Fibroblast of lung (primary cell): ENCODE measurements around the gene NF2. TPM values are rescaled to one million over a fixed set of nuclear protein-coding genes. Genes with fewer than 3 reads are reported as not detected.

ENCODE experiments used
- DNase-seq, 2 donors: peaks; one replicate each; pipeline versions ENCODE4 v3.0.0 to v3.0.0-alpha.2; 2010; ENCODE audit warnings: low read depth in 2 of 2
- H2AFZ ChIP-seq: 2 replicates; pipeline ENCODE4 v1.5.1; 2012; ENCODE audit warnings: low read length, control low read depth, inconsistent platforms
- H3K27ac ChIP-seq: 2 replicates; pipeline ENCODE4 v1.5.1; 2011; ENCODE audit warnings: low read length, control low read depth; ENCODE audit not compliant: insufficient read depth
- H3K27me3 ChIP-seq: 2 replicates; pipeline ENCODE4 v1.5.1; 2011; ENCODE audit warnings: mild to moderate bottlenecking, low read length; ENCODE audit not compliant: control insufficient read depth, insufficient read depth
- H3K36me3 ChIP-seq: 2 replicates; pipeline ENCODE4 v1.5.1; 2011; ENCODE audit warnings: low read length; ENCODE audit not compliant: control insufficient read depth, insufficient read depth
- H3K4me1 ChIP-seq: 2 replicates; pipeline ENCODE4 v1.5.1; 2011; ENCODE audit warnings: low read length; ENCODE audit not compliant: control insufficient read depth, insufficient read depth; ENCODE audit errors: extremely low read depth
- H3K4me2 ChIP-seq: 2 replicates; pipeline ENCODE4 v1.5.1; 2011; ENCODE audit warnings: low read length, control low read depth; ENCODE audit not compliant: insufficient read depth; ENCODE audit errors: extremely low read depth
- H3K4me3 ChIP-seq, 4 experiments: fragments of 200-600 bp in 1 of 4; sonication (generic) in 1 of 4; replicated peaks in 1 of 4; 2 replicates each; pipeline ENCODE4 v1.5.1; 2011 to 2016; ENCODE audit warnings: low read length in 4 of 4, low read depth in 3 of 4, mild to moderate bottlenecking in 3 of 4, control low read depth in 2 of 4, inconsistent platforms in 1 of 4, mixed read lengths in 1 of 4; ENCODE audit not compliant: insufficient read depth in 1 of 4; ENCODE audit errors: control extremely low read depth in 1 of 4
- H3K79me2 ChIP-seq: 2 replicates; pipeline ENCODE4 v1.5.1; 2012; ENCODE audit warnings: mild to moderate bottlenecking, low read length, inconsistent platforms; ENCODE audit not compliant: control insufficient read depth, insufficient read depth
- H3K9ac ChIP-seq: 2 replicates; pipeline ENCODE4 v1.5.1; 2011; ENCODE audit warnings: mild to moderate bottlenecking, low read length, control low read depth; ENCODE audit not compliant: insufficient read depth
- H3K9me3 ChIP-seq: 2 replicates; pipeline ENCODE4 v1.5.1; 2012; ENCODE audit warnings: low read depth, low read length; ENCODE audit not compliant: control insufficient read depth, insufficient read depth
- H4K20me1 ChIP-seq: 2 replicates; pipeline ENCODE4 v1.5.1; 2011; ENCODE audit warnings: low read length; ENCODE audit not compliant: control insufficient read depth, insufficient read depth; ENCODE audit errors: extremely low read depth
- CTCF ChIP-seq, 2 donors: IDR thresholded peaks in 1 of 2; conservative IDR thresholded peaks in 1 of 2; 1 replicate in 1 of 2; 2 replicates in 1 of 2; pipeline ENCODE4 v1.5.1; 2011 to 2012; ENCODE audit warnings: low read length in 2 of 2, control low read depth in 1 of 2, inconsistent platforms in 1 of 2, low read depth in 1 of 2, mild to moderate bottlenecking in 1 of 2
- EZH2 ChIP-seq: IDR thresholded peaks from 2 replicates; pipeline ENCODE4 v1.5.1; 2012; ENCODE audit warnings: low read length, control low read depth, mild to moderate bottlenecking; ENCODE audit errors: missing control alignments
- polyA plus RNA-seq, 2 donors: library from polyadenylated mRNA; depleted of rRNA in 1 of 2; stranded (reverse) in 1 of 2; unstranded in 1 of 2; fragments of >200 nt; gene quantifications; 2 replicates each; pipeline ENCODE4 v1.2.1, GENCODE V29; 2011 to 2012; ENCODE audit warnings: missing spikeins in 1 of 2
- total RNA-seq: library from RNA; depleted of rRNA; stranded (reverse); fragments of >200 nt; gene quantifications from 2 replicates; pipeline ENCODE4 v1.2.1, GENCODE V29; 2014

Gene NF2
- total and polyA plus RNA-seq, 2 donors (not counting 1 experiment from before 2014, with no cell fraction given): 55.5 to 80.9 TPM

GRCh38 chr22:29697853-29698598, 94.6 kb downstream of the NF2 start:
- Histone ChIP-seq H4K20me1 (no peaks in the 10 kb centered on the region), H3K4me3 (no peak overlapping the region), H2AFZ (no peak overlapping the region), H3K27ac (no peak overlapping the region), H3K4me2 (no peak overlapping the region), H3K9me3 (no peaks in the 10 kb centered on the region), H3K79me2 (no peaks in the 10 kb centered on the region), H3K4me1 (peaks cover 5% of the 10 kb centered on the region), H3K9ac (no peak overlapping the region), H3K36me3 (peaks cover 8% of the 10 kb centered on the region), H3K27me3 (no peaks in the 10 kb centered on the region)
- DNase-seq: no peak
- TF ChIP-seq CTCF (conservative IDR thresholded peaks at IDR 0.05 in 1 of 2, IDR thresholded peaks at IDR 0.05 in 1 of 2; ENCODE audit: low read depth in 1 of 2, low read length in 2 of 2) (no peak), EZH2 (no peak)

GRCh38 chr22:29700206-29700899, 96.9 kb downstream of the NF2 start:
- Histone ChIP-seq H3K4me3 (no peak overlapping the region), H3K4me1 (peaks cover 5% of the 10 kb centered on the region), H3K27ac (no peak overlapping the region), H3K9me3 (no peaks in the 10 kb centered on the region), H3K9ac (no peak overlapping the region), H3K36me3 (peaks cover 7% of the 10 kb centered on the region), H3K79me2 (no peaks in the 10 kb centered on the region), H2AFZ (no peak overlapping the region), H3K27me3 (no peaks in the 10 kb centered on the region), H4K20me1 (no peaks in the 10 kb centered on the region), H3K4me2 (peak overlapping the region; percentile 32)
- TF ChIP-seq CTCF (conservative IDR thresholded peaks at IDR 0.05 in 1 of 2, IDR thresholded peaks at IDR 0.05 in 1 of 2; ENCODE audit: low read depth in 1 of 2, low read length in 2 of 2) (no peak), EZH2 (no peak)
- peak in 1 of 2 donors; percentile 65 for DNase-seq

- no peak overlapping the region for H3K9ac ChIP-seq
- H4K20me1 ChIP-seq: no peaks in the 10 kb centered on the region
- no peak overlapping the region for H2AFZ ChIP-seq
- TF ChIP-seq CTCF (conservative IDR thresholded peaks at IDR 0.05 in 1 of 2, IDR thresholded peaks at IDR 0.05 in 1 of 2; ENCODE audit: low read depth in 1 of 2, low read length in 2 of 2): no peak
- no peak for TF ChIP-seq EZH2
- no peak for DNase-seq
- H3K79me2 ChIP-seq: no peaks in the 10 kb centered on the region
- peaks cover 5% of the 10 kb centered on the region for H3K4me1 ChIP-seq
- H3K36me3 ChIP-seq: peaks cover 4% of the 10 kb centered on the region
- H3K27me3 ChIP-seq: no peaks in the 10 kb centered on the region
- no peak overlapping the region for H3K27ac ChIP-seq
- no peaks in the 10 kb centered on the region for H3K9me3 ChIP-seq
- no peak overlapping the region for H3K4me3 ChIP-seq
- H3K4me2 ChIP-seq: no peak overlapping the region
Observed at GRCh38 chr22:29700900-29701154, 97.4 kb downstream of the NF2 start.
